Stimulated activated CD4-positive, alpha-beta T cell treated with anti-CD3 and anti-CD28 coated beads, Interleukin-1b, Interleukin-23, amount 100 ng/mL, for 1 hour (primary cell): Measurements from ENCODE around the gene SPDYE9.
"Not testable (repeated sequence)": the region's sequence is repeated elsewhere in the genome, so short reads cannot be mapped to it uniquely, and the experiment has no call there.

Experiments
- DNase-seq, 2 donors: peaks; one replicate each; pipeline ENCODE4 v3.0.0-alpha.2; 2020; ENCODE audit warnings: low read depth in 2 of 2

Gene SPDYE9

GRCh38 chr7:73085938-73086337, at the start of gene SPDYE9:
SPDYE9 (minus strand) TSS chr7:73086038; CDS start chr7:73084238, 1,800 bp downstream.
- DNase-seq, result not testable (repeated sequence)

GRCh38 chr7:73134866-73135265, 49.0 kb upstream of the SPDYE9 start:
- not testable (repeated sequence) for DNase-seq

GRCh38 chr7:73132651-73133217, 46.9 kb upstream of the SPDYE9 start:
- not testable (repeated sequence) for DNase-seq

GRCh38 chr7:73130612-73131011, 44.8 kb upstream of the SPDYE9 start:
- not testable (repeated sequence) for DNase-seq

- DNase-seq, result not testable (repeated sequence)
Observed at GRCh38 chr7:73124126-73124525, 38.3 kb upstream of the SPDYE9 start.

- DNase-seq, result not testable (repeated sequence)
Observed at GRCh38 chr7:73122778-73123447, 37.1 kb upstream of the SPDYE9 start.

GRCh38 chr7:73118155-73118554, 32.3 kb upstream of the SPDYE9 start:
- not testable (repeated sequence) for DNase-seq

GRCh38 chr7:73057811-73058210, 28.0 kb downstream of the SPDYE9 start, which contains the start of gene SPDYE11:
SPDYE11 (minus strand) TSS chr7:73057911; CDS start chr7:73056111, 1,800 bp downstream.
- not testable (repeated sequence) for DNase-seq

- not testable (repeated sequence) for DNase-seq
Observed at GRCh38 chr7:73029666-73030065, 56.2 kb downstream of the SPDYE9 start, which contains the start of gene SPDYE8. SPDYE8 (minus strand) TSS chr7:73029766; CDS start chr7:73027966, 1,800 bp downstream.
